ENCODE results near the gene HPCAL4. TPM values are rescaled to one million over a fixed set of nuclear protein-coding genes. Genes with fewer than 3 reads are reported as not detected.
A peak's percentile ranks its signal among the peaks of the same experiment; 100 is the strongest.

The HPCAL4 gene
- total RNA-seq, 1 experiment from 2014 or later, result 0.50 TPM

DNA sequence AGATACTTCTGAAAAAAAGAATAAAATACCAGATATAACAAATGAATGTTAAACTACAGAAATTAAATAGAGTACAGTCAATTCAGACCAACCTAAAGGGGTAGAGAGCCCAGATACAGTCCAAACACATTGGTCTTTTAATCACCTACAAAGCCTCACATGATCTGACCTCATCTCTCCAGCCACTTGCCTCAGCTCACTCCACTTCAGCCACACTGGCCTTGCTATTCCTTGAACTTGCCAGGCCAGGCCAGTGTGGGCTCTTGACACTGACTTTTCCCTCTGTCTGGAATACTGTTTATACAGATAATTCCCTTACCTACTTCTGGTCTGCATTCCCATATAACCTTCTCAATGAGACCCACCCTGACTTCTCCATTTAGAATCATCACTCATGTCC is 30.4 kb upstream of the HPCAL4 start:
- no peak overlapping the region for H3K4me3 Mint-ChIP-seq
- no peak overlapping the region for H3K27ac Mint-ChIP-seq
- no peak for DNase-seq (ENCODE audit: low spot score)
- CTCF ChIA-PET, result interaction anchor here (1.7 kb wide), 1 partner anchor 116 kb away, joined by 5 read pairs; no protein-coding TSS in a partner anchor
- H3K4me1 Mint-ChIP-seq, result no peaks in the 10 kb centered on the region
- no peak for TF ChIP-seq ATF6 (CRISPR knock-in tag; IDR thresholded peaks at IDR 0.05)
- TF ChIP-seq TEAD1 (CRISPR knock-in tag; IDR thresholded peaks at IDR 0.05), result no peak
- TF ChIP-seq, protein P1, sequence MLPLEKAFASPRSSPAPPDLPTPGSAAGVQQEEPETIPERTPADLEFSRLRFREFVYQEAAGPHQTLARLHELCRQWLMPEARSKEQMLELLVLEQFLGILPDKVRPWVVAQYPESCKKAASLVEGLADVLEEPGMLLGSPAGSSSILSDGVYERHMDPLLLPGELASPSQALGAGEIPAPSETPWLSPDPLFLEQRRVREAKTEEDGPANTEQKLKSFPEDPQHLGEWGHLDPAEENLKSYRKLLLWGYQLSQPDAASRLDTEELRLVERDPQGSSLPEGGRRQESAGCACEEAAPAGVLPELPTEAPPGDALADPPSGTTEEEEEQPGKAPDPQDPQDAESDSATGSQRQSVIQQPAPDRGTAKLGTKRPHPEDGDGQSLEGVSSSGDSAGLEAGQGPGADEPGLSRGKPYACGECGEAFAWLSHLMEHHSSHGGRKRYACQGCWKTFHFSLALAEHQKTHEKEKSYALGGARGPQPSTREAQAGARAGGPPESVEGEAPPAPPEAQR (CRISPR knock-in tag; IDR thresholded peaks at IDR 0.05), result no peak
- H3K36me3 Mint-ChIP-seq, result no peaks in the 10 kb centered on the region
- H3K27me3 Mint-ChIP-seq (ENCODE audit: low read depth), result peaks cover 94% of the 10 kb centered on the region
- H3K9me3 Mint-ChIP-seq, result no peaks in the 10 kb centered on the region
- POLR2A ChIA-PET, result no interaction called here
- no peak for ATAC-seq

- peaks cover 94% of the 10 kb centered on the region for H3K27me3 Mint-ChIP-seq (ENCODE audit: low read depth)
- ChIA-PET CTCF (interaction anchor here (0.6 to 3.7 kb wide), 26 partner anchors 8 to 537 kb away, joined by 3 to 35 read pairs (median 4); partner anchors contain the start of genes NT5C1A and PPIE), POLR2A (interaction anchor here (0.5 kb wide), 1 partner anchor 114 kb away, joined by 7 read pairs; no protein-coding TSS in a partner anchor)
- no peaks in the 10 kb centered on the region for H3K4me1 Mint-ChIP-seq
- ATAC-seq (no peak; the same call in 1 of the 2 replicates), DNase-seq (ENCODE audit: low spot score) (no peak)
- TF ChIP-seq CTCF (IDR thresholded peaks at IDR 0.05) (peak; percentile 51; the same call in 1 of the 2 replicates), ZNF232 (CRISPR knock-in tag; IDR thresholded peaks at IDR 0.05) (no peak), EMX1 (CRISPR knock-in tag; IDR thresholded peaks at IDR 0.05) (no peak)
- no peak overlapping the region for H3K27ac Mint-ChIP-seq
- H3K4me3 Mint-ChIP-seq, result no peak overlapping the region
- H3K36me3 Mint-ChIP-seq, result no peaks in the 10 kb centered on the region
- H3K9me3 Mint-ChIP-seq, result no peaks in the 10 kb centered on the region
Observed at GRCh38 chr1:39720094-39720999, 29.1 kb upstream of the HPCAL4 start.

DNA sequence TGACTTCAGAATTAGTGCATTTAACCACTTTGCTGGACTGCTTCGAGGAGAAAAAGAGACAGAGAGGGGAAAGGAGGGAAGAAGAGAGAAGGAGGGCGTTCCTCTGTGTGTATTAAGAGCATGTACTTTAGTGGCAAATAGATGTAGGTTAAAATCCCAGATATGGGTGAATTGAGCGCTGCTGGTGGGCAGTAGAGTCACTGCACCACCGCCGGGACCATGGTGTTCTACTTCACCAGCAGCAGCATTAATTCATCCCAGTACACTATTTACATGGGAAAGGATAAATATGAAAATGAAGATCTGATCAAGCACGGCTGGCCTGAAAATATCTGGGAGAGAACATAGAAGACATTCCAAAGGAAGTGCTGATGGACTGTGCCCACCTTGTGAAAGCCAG is 26.6 kb upstream of the HPCAL4 start:
- ATAC-seq (no peak), DNase-seq (ENCODE audit: low spot score) (no peak)
- no peaks in the 10 kb centered on the region for H3K36me3 Mint-ChIP-seq
- ChIA-PET POLR2A (no interaction called here), CTCF (interaction anchor here (3.7 kb wide), 1 partner anchor 46 kb away, joined by 35 read pairs; the partner anchor contains the start of gene NT5C1A)
- no peak overlapping the region for H3K27ac Mint-ChIP-seq
- no peak overlapping the region for H3K4me3 Mint-ChIP-seq
- peaks cover 97% of the 10 kb centered on the region for H3K27me3 Mint-ChIP-seq (ENCODE audit: low read depth)
- H3K9me3 Mint-ChIP-seq, result no peaks in the 10 kb centered on the region
- H3K4me1 Mint-ChIP-seq, result no peaks in the 10 kb centered on the region
- no peak for TF ChIP-seq SP1 (CRISPR knock-in tag; conservative IDR thresholded peaks at IDR 0.05)
- no peak for TF ChIP-seq RELA (CRISPR knock-in tag; IDR thresholded peaks at IDR 0.05; ENCODE audit: borderline replicate concordance)
- TF ChIP-seq MAX (CRISPR knock-in tag; IDR thresholded peaks at IDR 0.05), result no peak
- TF ChIP-seq ZMAT4 (CRISPR knock-in tag; IDR thresholded peaks at IDR 0.05), result no peak
- TF ChIP-seq CREB1 (CRISPR knock-in tag; IDR thresholded peaks at IDR 0.05), result no peak
- TF ChIP-seq ETV6 (CRISPR knock-in tag; IDR thresholded peaks at IDR 0.05), result no peak
- TF ChIP-seq JAZF1 (CRISPR knock-in tag; IDR thresholded peaks at IDR 0.05), result no peak
- TF ChIP-seq, protein P2, sequence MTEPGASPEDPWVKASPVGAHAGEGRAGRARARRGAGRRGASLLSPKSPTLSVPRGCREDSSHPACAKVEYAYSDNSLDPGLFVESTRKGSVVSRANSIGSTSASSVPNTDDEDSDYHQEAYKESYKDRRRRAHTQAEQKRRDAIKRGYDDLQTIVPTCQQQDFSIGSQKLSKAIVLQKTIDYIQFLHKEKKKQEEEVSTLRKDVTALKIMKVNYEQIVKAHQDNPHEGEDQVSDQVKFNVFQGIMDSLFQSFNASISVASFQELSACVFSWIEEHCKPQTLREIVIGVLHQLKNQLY (CRISPR knock-in tag; IDR thresholded peaks at IDR 0.05), result no peak
- no peak for TF ChIP-seq CTCF (IDR thresholded peaks at IDR 0.05)
- TF ChIP-seq GTF2I (CRISPR knock-in tag; conservative IDR thresholded peaks at IDR 0.05), result no peak
- no peak for TF ChIP-seq ZNF396 (CRISPR knock-in tag; IDR thresholded peaks at IDR 0.05; ENCODE audit: borderline replicate concordance)
- TF ChIP-seq RORB (CRISPR knock-in tag; IDR thresholded peaks at IDR 0.05), result no peak
